GM19099 (cell line): ENCODE data around the gene AEBP2.

Experiments used
- POLR2A ChIP-seq: IDR thresholded peaks from 3 replicates; pipeline ENCODE4 v1.6.1; 2011; ENCODE audit warnings: low read depth; ENCODE audit not compliant: insufficient read length; ENCODE audit errors: extremely low read depth

AEBP2 gene

GRCh38 chr12:19415563-19415962, 23.7 kb upstream of the AEBP2 start:
- TF ChIP-seq POLR2A = no peak

GRCh38 chr12:19419086-19419485, 20.2 kb upstream of the AEBP2 start:
- TF ChIP-seq POLR2A = no peak

GRCh38 chr12:19421503-19422282, 17.6 kb upstream of the AEBP2 start:
- no peak for TF ChIP-seq POLR2A

- TF ChIP-seq POLR2A = no peak
Measured at GRCh38 chr12:19423166-19423930, 15.9 kb upstream of the AEBP2 start.

GRCh38 chr12:19428246-19428645, 11.0 kb upstream of the AEBP2 start:
- TF ChIP-seq POLR2A = no peak

- no peak for TF ChIP-seq POLR2A
Measured at GRCh38 chr12:19430988-19431387, 8.3 kb upstream of the AEBP2 start.

- no peak for TF ChIP-seq POLR2A
Measured at GRCh38 chr12:19431407-19432308, 7.6 kb upstream of the AEBP2 start.

- TF ChIP-seq POLR2A = no peak
Measured at GRCh38 chr12:19432309-19433170, 6.8 kb upstream of the AEBP2 start.

GRCh38 chr12:19434538-19434937, 4.8 kb upstream of the AEBP2 start:
- no peak for TF ChIP-seq POLR2A

GRCh38 chr12:19435831-19436497, 3.3 kb upstream of the AEBP2 start:
- TF ChIP-seq POLR2A = no peak

- no peak for TF ChIP-seq POLR2A
Measured at GRCh38 chr12:19436931-19437330, 2.4 kb upstream of the AEBP2 start.

GRCh38 chr12:19437996-19438395, 1.3 kb upstream of the AEBP2 start:
- TF ChIP-seq POLR2A = no peak

GRCh38 chr12:19440019-19440858, 947 bp downstream of the AEBP2 start:
- TF ChIP-seq POLR2A = peak; percentile 32
